Right lobe of liver (tissue), 6 donors: ENCODE data around the gene NFIB. TPM values are rescaled to one million over a fixed set of nuclear protein-coding genes. Genes with fewer than 3 reads are reported as not detected.

Experiments
- ATAC-seq, 4 donors: fragments of 200-7000 bp; cut with Tn5 transposase; one replicate each; pipeline ENCODE4 v1.9.1; 2020; ENCODE audit warnings: mild to moderate bottlenecking in 4 of 4, moderate library complexity in 4 of 4
- DNase-seq, 3 donors: peaks; one replicate each; pipeline ENCODE4 v3.0.0-alpha.2; 2020
- H3K27ac ChIP-seq, 3 donors: fragments of 200-600 bp; one replicate each; pipeline ENCODE4 v1.8.0; 2022
- H3K27me3 ChIP-seq, 2 donors: fragments of 200-600 bp; one replicate each; pipeline ENCODE4 v1.8.0; 2022
- H3K36me3 ChIP-seq, 4 donors: fragments of 200-600 bp; sonication (generic) in 1 of 4; one replicate each; pipeline versions ENCODE4 v1.5.1 to v1.8.0; 2017 to 2022; ENCODE audit warnings: control low read depth in 1 of 4
- H3K4me1 ChIP-seq, 4 donors: fragments of 200-600 bp; sonication (generic) in 1 of 4; one replicate each; pipeline versions ENCODE4 v1.5.1 to v1.8.0; 2017 to 2022; ENCODE audit warnings: control low read depth in 1 of 4
- H3K4me3 ChIP-seq, 3 donors: fragments of 200-600 bp; one replicate each; pipeline ENCODE4 v1.8.0; 2022
- H3K9me3 ChIP-seq, 4 donors: fragments of 200-600 bp; sonication (generic) in 1 of 4; one replicate each; pipeline versions ENCODE4 v1.5.1 to v1.8.0; 2017 to 2022; ENCODE audit warnings: control low read depth in 1 of 4
- CTCF ChIP-seq, 4 donors: fragments of 200-600 bp in 3 of 4; fragments of 450-650 bp in 1 of 4; IDR thresholded peaks; one replicate each; pipeline versions ENCODE4 v1.5.1 to v1.8.0; 2016 to 2022; ENCODE audit warnings: antibody characterized with exemption in 4 of 4, mild to moderate bottlenecking in 2 of 4
- POLR2A ChIP-seq: fragments of 450-650 bp; IDR thresholded peaks from one replicate; pipeline ENCODE4 v1.6.1; 2017; ENCODE audit warnings: antibody characterized with exemption, mild to moderate bottlenecking
- WGBS: methylation state at CpG from one replicate; pipeline ENCODE4 v1.1.6; 2018; ENCODE audit warnings: low coverage, low lambda C conversion rate; ENCODE audit not compliant: insufficient coverage; ENCODE audit errors: missing lambda C conversion rate; 5-methylcytosine and 5-hydroxymethylcytosine counted together
- intact Hi-C, 2 donors: fragments of 100-400 bp; cut with DNase I; formaldehyde crosslinking; loops; one replicate each; pipeline versions ENCODE4 v1.11.2 to v1.14.1; 2022
- total RNA-seq, 6 experiments: library from RNA; depleted of rRNA in 2 of 6; stranded (reverse); fragments of >200 nt in 2 of 6; fragmentation: NEBNext Ultra II Directional in 3 of 6; extraction: Animal tissue kit (Norgen Biotek cat#: 25700) in 3 of 6; gene quantifications; one replicate each; pipeline versions ENCODE4 v1.1.0 to v1.2.4, GENCODE V29; 2016 to 2023
- donor health status: DM: no; HTN: yes; CAD: no.
- donor health status: DM: no; HTN: no; CAD: no.
- donor health status: DM: no; HTN: no; CAD: no.
- donor health status: DM: no; HTN: yes; CAD: no.
- donor health status: DM: no; HTN: yes; CAD: no.

NFIB gene
- total RNA-seq, 6 experiments from 2014 or later, result 23.0 to 45.3 (median 39.6) TPM

- DNase-seq (no peak), ATAC-seq (no peak)
- intact Hi-C loops, result no loop called here
- Histone ChIP-seq H3K4me3 (no peak overlapping the region), H3K36me3 (no peaks in the 10 kb centered on the region), H3K4me1 (peaks cover 0 to 14% (median 0%) of the 10 kb centered on the region in 4 donors), H3K27ac (no peak overlapping the region), H3K9me3 (no peaks in the 10 kb centered on the region), H3K27me3 (no peaks in the 10 kb centered on the region)
- no peak for TF ChIP-seq POLR2A
- TF ChIP-seq CTCF (IDR thresholded peaks at IDR 0.05), result no peak
Observed at GRCh38 chr9:14095277-14095676, 218.7 kb downstream of the NFIB start.

- H3K4me3 ChIP-seq, result no peak overlapping the region
- 84% methylated on average over 5 of the region's 5 CpGs for WGBS
- no peak for ATAC-seq
Observed at GRCh38 chr9:14094491-14094890, 219.4 kb downstream of the NFIB start.

GRCh38 chr9:14092344-14092743 is 221.6 kb downstream of the NFIB start:
- DNase-seq, result no peak
- Histone ChIP-seq H3K27ac (no peak overlapping the region), H3K9me3 (no peaks in the 10 kb centered on the region), H3K4me3 (no peak overlapping the region), H3K27me3 (no peaks in the 10 kb centered on the region), H3K4me1 (peaks cover 0 to 5% (median 0%) of the 10 kb centered on the region in 4 donors), H3K36me3 (no peaks in the 10 kb centered on the region)
- 100% methylated on average over 1 of the region's 1 CpG for WGBS
- no peak for TF ChIP-seq CTCF (IDR thresholded peaks at IDR 0.05)
- TF ChIP-seq POLR2A, result no peak
- ATAC-seq, result no peak
- intact Hi-C loops, result no loop called here

More at GRCh38 chr9:14094491-14094890, 219.4 kb downstream of the NFIB start:
- H3K4me1 ChIP-seq, result peaks cover 0 to 14% (median 0%) of the 10 kb centered on the region in 4 donors
- intact Hi-C loops, result no loop called here
- no peak for DNase-seq
- no peaks in the 10 kb centered on the region for H3K36me3 ChIP-seq
- no peaks in the 10 kb centered on the region for H3K27me3 ChIP-seq
- no peak overlapping the region for H3K27ac ChIP-seq
- TF ChIP-seq POLR2A, result no peak
- TF ChIP-seq CTCF (IDR thresholded peaks at IDR 0.05), result no peak
- no peaks in the 10 kb centered on the region for H3K9me3 ChIP-seq

GRCh38 chr9:14089051-14089803 is 224.7 kb downstream of the NFIB start:
- no peaks in the 10 kb centered on the region for H3K27me3 ChIP-seq
- H3K27ac ChIP-seq, result no peak overlapping the region
- no peak for TF ChIP-seq CTCF (IDR thresholded peaks at IDR 0.05)
- no peak for TF ChIP-seq POLR2A
- no peaks in the 10 kb centered on the region for H3K36me3 ChIP-seq
- ATAC-seq (no peak), DNase-seq (no peak)
- 59% methylated on average over 4 of the region's 4 CpGs for WGBS
- intact Hi-C loops, result no loop called here
- H3K9me3 ChIP-seq, result no peaks in the 10 kb centered on the region
- no peak overlapping the region for H3K4me3 ChIP-seq
- peaks cover 0 to 5% (median 0%) of the 10 kb centered on the region in 4 donors for H3K4me1 ChIP-seq
